ENCODE results near the gene GALNT18.

GALNT18 gene

GRCh38 chr11:11432621-11433319 is 189.0 kb downstream of the GALNT18 start:
- no peak for DNase-seq (ENCODE audit: low spot score)

GRCh38 chr11:11430431-11430830 is 191.4 kb downstream of the GALNT18 start:
- DNase-seq (ENCODE audit: low spot score): no peak

- no peak for DNase-seq (ENCODE audit: low spot score)
Measured at GRCh38 chr11:11428714-11429113, 193.1 kb downstream of the GALNT18 start.

- no peak for DNase-seq (ENCODE audit: low spot score)
Measured at GRCh38 chr11:11427542-11427941, 194.3 kb downstream of the GALNT18 start.

GRCh38 chr11:11427140-11427539 is 194.7 kb downstream of the GALNT18 start:
- DNase-seq (ENCODE audit: low spot score): no peak

- DNase-seq (ENCODE audit: low spot score): no peak
Measured at GRCh38 chr11:11426226-11426952, 195.4 kb downstream of the GALNT18 start.

GRCh38 chr11:11425806-11426205 is 196.0 kb downstream of the GALNT18 start:
- no peak for DNase-seq (ENCODE audit: low spot score)

GRCh38 chr11:11424688-11425087 is 197.1 kb downstream of the GALNT18 start:
- no peak for DNase-seq (ENCODE audit: low spot score)

- DNase-seq (ENCODE audit: low spot score): no peak
Measured at GRCh38 chr11:11422411-11423128, 199.2 kb downstream of the GALNT18 start.

GRCh38 chr11:11421509-11421908 is 200.3 kb downstream of the GALNT18 start:
- DNase-seq (ENCODE audit: low spot score): no peak

- DNase-seq (ENCODE audit: low spot score): no peak
Measured at GRCh38 chr11:11420899-11421285, 200.9 kb downstream of the GALNT18 start.

GRCh38 chr11:11420191-11420898 is 201.5 kb downstream of the GALNT18 start:
- DNase-seq (ENCODE audit: low spot score): no peak

- DNase-seq (ENCODE audit: low spot score): no peak
Measured at GRCh38 chr11:11419747-11420146, 202.1 kb downstream of the GALNT18 start.

- no peak for DNase-seq (ENCODE audit: low spot score)
Measured at GRCh38 chr11:11416917-11417316, 204.9 kb downstream of the GALNT18 start.

- no peak for DNase-seq (ENCODE audit: low spot score)
Measured at GRCh38 chr11:11416502-11416901, 205.3 kb downstream of the GALNT18 start.

- DNase-seq (ENCODE audit: low spot score): no peak
Measured at GRCh38 chr11:11415901-11416300, 205.9 kb downstream of the GALNT18 start.

- no peak for DNase-seq (ENCODE audit: low spot score)
Measured at GRCh38 chr11:11414996-11415395, 206.8 kb downstream of the GALNT18 start.

GRCh38 chr11:11413776-11414175 is 208.0 kb downstream of the GALNT18 start:
- no peak for DNase-seq (ENCODE audit: low spot score)

GRCh38 chr11:11411401-11411985 is 210.3 kb downstream of the GALNT18 start:
- DNase-seq (ENCODE audit: low spot score): no peak

- DNase-seq (ENCODE audit: low spot score): no peak
Measured at GRCh38 chr11:11409901-11410300, 211.9 kb downstream of the GALNT18 start.

GRCh38 chr11:11409224-11409623 is 212.6 kb downstream of the GALNT18 start:
- DNase-seq (ENCODE audit: low spot score): no peak
